WTC11 (cell line): ENCODE measurements around the gene B3GALT5.

Source experiments
- CREB1 ChIP-seq: sonication (generic); formaldehyde crosslinking; IDR thresholded peaks from 2 replicates; pipeline ENCODE4 v1.8.0; 2023; ENCODE audit warnings: mild to moderate bottlenecking, missing genetic modification reagents
- CTCF ChIP-seq: fragments of 200-600 bp; IDR thresholded peaks from 2 replicates; pipeline ENCODE4 v1.8.0; 2022; ENCODE audit warnings: antibody characterized with exemption
- FOXK1 ChIP-seq: sonication (generic); formaldehyde crosslinking; IDR thresholded peaks from 2 replicates; pipeline ENCODE4 v1.8.0; 2022; ENCODE audit warnings: mild to moderate bottlenecking, moderate library complexity, missing genetic modification reagents
- GABPB1 ChIP-seq: sonication (generic); formaldehyde crosslinking; IDR thresholded peaks from 2 replicates; pipeline ENCODE4 v1.8.1; 2023; ENCODE audit warnings: mild to moderate bottlenecking, missing genetic modification reagents
- JUN ChIP-seq: sonication (generic); formaldehyde crosslinking; IDR thresholded peaks from 2 replicates; pipeline ENCODE4 v1.8.0; 2023; ENCODE audit warnings: mild to moderate bottlenecking, missing genetic modification reagents
- MAX ChIP-seq: sonication (generic); formaldehyde crosslinking; IDR thresholded peaks from 2 replicates; pipeline ENCODE4 v1.8.0; 2022; ENCODE audit warnings: mild to moderate bottlenecking, missing genetic modification reagents
- NR2C2 ChIP-seq: sonication (generic); formaldehyde crosslinking; IDR thresholded peaks from 2 replicates; pipeline ENCODE4 v1.8.0; 2022; ENCODE audit warnings: mild to moderate bottlenecking, missing genetic modification reagents
- TP53 ChIP-seq: sonication (generic); formaldehyde crosslinking; IDR thresholded peaks from 2 replicates; pipeline ENCODE4 v1.8.1; 2023; ENCODE audit warnings: mild to moderate bottlenecking, missing genetic modification reagents
- ZBTB21 ChIP-seq: sonication (generic); formaldehyde crosslinking; IDR thresholded peaks from 2 replicates; pipeline ENCODE4 v1.8.1; 2023; ENCODE audit warnings: mild to moderate bottlenecking, missing genetic modification reagents, borderline replicate concordance
- ZSCAN18 ChIP-seq: fragments of 250-450 bp; sonication (Bioruptor Pico); IDR thresholded peaks from 2 replicates; pipeline ENCODE4 v2.1.2; 2022; ENCODE audit warnings: mild to moderate bottlenecking, moderate library complexity

DNA sequence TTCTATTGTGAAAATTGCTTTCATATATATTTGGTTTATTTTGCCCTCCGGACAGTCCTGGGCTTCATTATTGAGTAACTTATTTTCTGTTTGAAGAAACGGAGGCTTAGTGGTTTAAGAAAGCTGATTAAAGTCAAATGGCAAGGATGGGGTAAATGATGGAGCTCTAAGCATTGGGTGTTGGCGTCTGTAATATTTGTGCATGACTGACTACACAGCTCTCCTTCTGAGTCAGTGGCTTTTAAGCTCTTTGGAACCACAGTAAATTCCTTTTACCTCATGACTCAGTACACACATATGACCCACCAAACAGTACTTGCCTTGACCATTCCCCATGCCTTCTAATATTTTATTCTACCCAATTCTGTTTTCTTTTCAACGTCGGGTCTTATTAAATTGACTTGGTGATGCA, 21.0 kb downstream of the B3GALT5 start:
- TF ChIP-seq CTCF (no peak), TP53 (CRISPR knock-in tag) (no peak), FOXK1 (CRISPR knock-in tag) (no peak), NR2C2 (CRISPR knock-in tag) (no peak), JUN (CRISPR knock-in tag) (no peak), MAX (CRISPR knock-in tag) (no peak), ZBTB21 (CRISPR knock-in tag) (no peak), GABPB1 (CRISPR knock-in tag) (no peak), CREB1 (no peak), ZSCAN18 (CRISPR knock-in tag) (no peak)
